HEK293T (cell line): Measurements from ENCODE around the gene RAD51B.

Source experiments
- FOXK2 ChIP-seq: fragments of 450-650 bp; IDR thresholded peaks from 2 replicates; pipeline ENCODE4 v1.6.1; 2016; ENCODE audit warnings: mild to moderate bottlenecking
- FOXM1 ChIP-seq: fragments of 450-650 bp; IDR thresholded peaks from 2 replicates; pipeline ENCODE4 v1.6.1; 2017; ENCODE audit warnings: mild to moderate bottlenecking, borderline replicate concordance
- SP1 ChIP-seq: fragments of 450-650 bp; IDR thresholded peaks from 2 replicates; pipeline ENCODE4 v1.6.1; 2017

GRCh38 chr14:68473794-68474193 lies 654.2 kb downstream of the RAD51B start:
- TF ChIP-seq FOXM1 (no peak), FOXK2 (no peak), SP1 (no peak)
